Iris pigment epithelial cell (primary cell): ENCODE data around the gene GDI2.
"Not testable (repeated sequence)": the region's sequence is repeated elsewhere in the genome, so short reads cannot be mapped to it uniquely, and the experiment has no call there.

Source experiments
- DNase-seq: peaks from one replicate; pipeline ENCODE4 v3.0.0-alpha.2; 2011; ENCODE audit warnings: low read depth

GDI2 gene

DNA sequence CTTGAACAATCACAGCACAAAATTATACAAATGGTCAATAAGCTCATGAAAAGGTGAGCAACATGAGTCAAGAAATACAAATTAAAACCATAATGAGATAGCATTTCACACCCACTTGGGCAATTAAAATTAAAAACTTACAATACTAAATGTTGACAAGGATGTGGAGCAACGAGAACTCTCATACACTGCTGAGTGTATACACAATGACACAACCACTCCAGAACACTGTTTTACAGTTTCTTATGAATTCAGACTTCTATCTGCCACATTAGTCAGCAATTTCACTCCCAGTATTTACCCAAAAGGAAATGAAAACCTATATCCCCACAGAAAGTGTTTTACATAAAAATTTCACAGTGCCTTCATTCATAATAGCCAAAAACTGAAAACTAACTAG is 31.1 kb downstream of the GDI2 start:
- DNase-seq: no peak

DNA sequence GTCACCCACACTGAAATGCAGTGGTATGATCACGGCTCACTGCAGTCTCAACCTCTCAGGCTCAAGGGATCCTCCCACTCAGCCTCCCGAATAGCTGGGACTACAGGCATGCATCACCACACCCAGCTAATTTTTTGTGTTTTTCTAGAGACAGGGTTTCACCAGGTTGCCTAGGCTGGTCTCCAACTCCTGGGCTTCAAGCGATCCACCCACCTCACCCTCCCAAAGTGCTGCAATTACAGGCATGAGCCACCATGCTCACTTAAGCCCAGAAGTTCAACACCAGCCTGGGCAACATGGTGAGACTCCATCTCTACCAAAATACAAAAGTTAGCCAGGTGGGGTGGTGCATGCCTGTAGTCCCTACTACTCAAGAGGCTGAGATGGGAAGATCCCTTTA is 33.5 kb downstream of the GDI2 start:
- no peak for DNase-seq

DNA sequence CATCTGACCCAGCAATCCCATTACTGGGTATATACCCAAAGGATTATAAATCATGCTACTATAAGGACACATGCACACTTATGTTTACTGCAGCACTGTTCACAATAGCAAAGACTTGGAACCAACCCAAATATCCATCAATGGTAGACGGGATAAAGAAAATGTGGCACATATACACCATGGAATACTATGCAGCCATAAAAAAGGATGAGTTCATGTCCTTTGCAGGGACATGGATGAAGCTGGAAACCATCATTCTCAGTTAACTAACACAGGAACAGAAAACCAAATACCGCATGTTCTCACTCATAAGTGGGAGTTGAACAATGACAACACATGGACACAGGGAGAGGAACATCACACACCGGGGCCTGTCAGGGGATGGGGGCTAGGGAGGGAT is 35.5 kb downstream of the GDI2 start:
- DNase-seq: not testable (repeated sequence)

DNA sequence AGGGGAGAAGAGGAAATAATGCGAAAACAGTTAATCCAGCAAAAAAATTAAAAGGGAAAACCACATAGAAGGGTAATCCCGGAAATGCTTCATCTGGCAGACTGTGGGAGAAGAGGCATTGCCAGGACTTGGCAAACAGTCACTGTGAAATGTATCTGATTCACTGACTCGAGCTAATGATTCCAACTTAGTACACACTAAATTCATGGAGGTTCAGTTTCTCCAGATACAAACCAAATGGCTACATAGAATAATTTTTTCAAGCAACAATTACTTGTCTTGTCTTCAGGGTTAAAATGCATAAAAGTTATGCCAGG is 36.4 kb downstream of the GDI2 start:
- peak; percentile 77 for DNase-seq

DNA sequence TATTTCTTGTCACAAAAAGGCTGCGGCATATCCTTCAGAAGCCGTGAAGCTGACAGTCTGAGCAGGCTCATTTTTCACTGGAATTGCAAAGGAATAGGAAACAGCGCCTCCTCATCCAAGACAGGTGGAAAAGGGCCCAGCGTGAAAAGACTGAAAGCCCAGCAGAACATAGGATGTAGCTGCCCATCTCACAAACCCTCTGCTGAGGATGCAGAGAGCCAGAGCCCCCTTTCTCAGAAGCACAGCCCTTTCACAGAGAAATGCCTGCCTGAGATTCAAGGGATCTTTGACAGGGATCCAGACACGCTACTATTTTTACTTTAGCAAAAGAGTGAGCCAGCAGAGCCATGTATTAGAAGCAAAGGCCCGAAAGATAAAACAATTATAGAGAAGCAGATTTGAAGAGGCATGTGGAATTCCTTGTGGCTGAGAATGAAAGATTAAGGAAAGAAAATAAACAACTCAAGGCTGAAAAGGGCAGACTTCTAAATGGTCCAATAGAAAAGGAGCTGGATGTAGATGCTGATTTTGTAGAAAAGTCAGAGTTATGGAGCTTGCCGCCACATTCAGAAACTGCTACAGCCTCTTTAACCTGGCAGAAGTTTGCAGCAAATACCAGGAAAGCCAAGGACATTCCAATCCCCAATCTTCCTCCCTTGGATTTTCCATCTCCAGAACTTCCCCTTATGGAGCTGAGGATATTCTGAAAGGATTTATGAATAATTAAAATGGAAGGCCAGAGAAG is 36.9 kb downstream of the GDI2 start:
- peak; percentile 46 for DNase-seq

DNA sequence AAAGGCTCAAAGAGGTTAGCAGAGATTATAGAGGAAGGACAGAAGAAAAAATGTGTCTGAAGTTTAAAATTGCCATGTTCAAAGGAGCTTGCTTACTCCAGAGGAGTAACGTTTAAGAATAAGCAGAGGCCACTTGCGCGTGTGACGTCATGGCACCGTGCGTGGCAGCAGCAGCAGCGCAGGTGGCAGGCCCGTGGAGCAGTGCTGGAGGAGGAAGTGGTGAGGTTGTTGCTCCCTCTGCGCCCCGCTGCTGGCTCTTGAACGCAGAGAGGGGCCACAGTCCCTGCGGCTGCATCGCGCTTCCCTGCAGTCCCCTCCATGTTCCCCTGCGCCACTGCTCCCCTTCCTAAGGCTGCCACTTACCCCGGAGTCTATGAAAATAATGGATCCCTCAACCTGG is 37.5 kb downstream of the GDI2 start:
- DNase-seq: no peak

DNA sequence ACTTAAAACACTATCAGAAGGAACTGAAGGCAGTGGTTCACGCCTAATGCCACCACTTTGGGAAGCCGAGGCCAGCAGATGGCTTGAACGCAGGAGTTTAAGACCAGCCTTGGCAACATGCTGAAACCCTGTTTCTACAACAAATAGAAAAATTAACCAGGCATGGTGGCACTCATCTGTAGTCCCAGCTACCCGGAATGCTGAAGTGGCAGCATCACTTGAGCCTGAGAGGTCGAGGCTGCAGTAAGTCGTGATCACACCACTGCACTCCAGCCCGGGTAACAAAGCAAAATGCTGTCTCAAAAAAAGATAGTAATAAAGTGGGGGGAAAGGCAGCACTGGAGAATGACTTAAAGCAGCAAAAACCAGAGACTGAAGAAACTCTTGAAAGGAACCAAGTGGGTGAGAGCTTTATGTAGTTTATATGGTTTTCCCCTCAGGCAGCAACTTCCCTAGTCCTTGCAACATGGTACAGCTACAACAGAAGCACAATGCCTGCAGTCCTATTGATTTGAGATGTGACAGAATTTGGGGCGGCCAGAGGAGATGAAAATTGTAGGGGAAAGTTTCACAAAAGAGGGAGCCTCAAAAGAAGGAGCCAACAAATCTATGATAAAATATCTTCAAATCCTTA is 38.1 kb downstream of the GDI2 start:
- no peak for DNase-seq

DNA sequence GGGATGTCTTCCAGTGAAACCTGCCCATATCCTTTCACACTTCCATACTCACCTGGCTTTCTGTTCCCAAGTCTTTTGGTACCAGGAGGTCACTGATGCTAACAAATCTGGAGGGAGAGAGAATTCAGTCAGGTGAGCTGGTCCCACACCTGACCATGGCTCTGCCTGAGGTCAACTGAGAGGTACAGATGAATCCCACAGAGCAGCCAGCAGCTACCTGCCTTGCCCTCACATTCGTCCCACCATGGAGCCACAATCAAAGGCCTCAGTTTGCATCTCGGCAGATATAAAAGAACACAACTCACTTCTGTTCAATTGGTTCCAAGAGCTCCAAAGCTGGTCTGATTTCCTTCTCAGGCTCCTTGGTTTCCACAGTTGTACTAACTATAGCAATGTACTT is 47.0 kb downstream of the GDI2 start:
- no peak for DNase-seq

DNA sequence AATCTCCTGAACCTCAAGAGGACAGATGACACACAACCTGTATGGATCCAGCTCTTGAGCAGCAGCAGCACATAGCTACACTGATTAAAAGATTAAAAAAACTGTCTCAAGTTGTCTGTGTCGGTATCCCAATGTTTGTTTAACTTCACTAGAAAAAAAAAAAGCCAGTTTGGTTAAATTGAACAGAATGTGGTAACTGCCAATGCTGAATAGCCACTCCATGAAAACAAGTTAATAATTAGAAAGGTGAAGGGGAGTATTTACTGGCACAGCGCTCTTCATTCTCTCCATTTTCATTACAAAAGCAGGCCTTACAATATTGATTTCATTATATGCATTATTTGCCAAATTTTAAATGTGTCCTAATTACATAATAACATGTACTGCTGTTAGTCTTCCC is 47.6 kb downstream of the GDI2 start:
- no peak for DNase-seq

DNA sequence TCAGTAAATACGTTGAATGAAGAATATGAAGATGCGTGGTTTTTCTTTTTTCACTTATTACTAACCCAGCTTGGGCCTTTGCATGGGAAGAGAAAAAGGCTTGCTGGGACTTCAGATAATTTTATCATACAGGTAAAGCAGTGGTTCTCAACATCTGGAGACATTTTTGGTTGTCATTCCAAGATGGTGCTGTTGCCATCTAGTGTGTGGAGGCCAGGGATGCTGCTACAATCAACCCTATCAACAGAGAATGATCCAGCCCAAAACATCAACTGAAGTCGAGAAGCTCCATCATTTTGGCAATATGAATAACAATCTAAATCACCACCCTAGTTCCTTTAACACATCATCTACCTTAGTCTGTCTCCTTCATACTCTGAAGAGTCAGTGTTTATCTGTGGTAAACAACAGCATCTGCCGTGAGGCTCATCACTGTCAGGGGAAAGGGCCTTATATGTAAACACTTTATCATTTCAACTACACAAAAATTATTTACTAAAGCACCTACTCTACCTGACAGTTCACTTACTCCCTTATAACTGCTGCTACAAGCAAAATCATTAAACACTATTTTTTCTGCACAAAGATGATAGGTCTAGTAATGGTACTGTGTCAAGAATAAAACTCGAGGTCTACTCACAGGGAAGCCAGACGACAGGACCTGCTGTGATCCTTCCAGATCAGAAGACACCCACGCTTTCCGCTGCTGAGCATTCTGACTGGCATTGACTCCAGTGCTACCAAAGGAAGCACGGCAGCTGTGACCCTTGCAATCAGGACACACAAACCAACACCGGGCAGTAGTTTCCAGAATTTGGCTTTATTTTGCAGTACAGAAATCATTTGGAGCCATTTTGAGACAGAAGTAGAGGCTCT is 48.6 kb downstream of the GDI2 start:
- no peak for DNase-seq

DNA sequence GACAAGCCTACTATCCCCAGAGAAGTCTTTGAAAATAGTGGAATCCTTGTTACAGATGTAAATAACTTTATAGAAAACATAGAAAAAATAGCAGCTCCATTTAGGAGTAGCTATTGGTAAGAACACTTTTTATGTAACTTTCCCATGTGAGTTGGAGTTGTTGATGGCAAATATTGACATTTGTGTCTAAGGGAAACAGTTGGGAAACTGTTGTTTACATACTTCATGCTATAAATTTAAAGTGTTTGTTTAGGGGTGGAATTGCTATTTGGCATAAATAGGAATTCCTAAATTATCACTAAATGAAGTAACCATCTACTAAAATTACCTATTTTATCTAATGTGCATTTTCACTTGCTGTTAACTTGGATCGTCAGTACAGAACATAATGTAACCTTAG is 50.7 kb downstream of the GDI2 start:
- no peak for DNase-seq

DNA sequence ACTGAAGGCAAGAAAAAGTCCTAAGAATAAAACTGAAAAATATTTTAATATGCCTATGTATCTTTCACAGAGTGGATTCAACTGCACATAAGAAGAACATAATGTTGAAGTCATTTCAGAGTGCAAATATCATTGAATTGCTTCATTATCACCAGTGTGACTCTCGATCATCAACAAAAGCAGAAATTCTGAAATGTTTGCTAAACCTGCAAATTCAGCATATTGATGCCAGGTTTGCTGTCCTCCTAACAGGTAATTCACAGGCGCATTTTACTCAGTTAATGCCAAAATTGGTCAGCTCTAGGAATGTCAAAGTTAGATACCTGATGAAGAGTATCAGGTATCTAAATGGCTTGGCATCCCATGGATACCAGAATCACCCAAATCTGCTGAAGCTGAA is 52.0 kb downstream of the GDI2 start:
- DNase-seq: no peak

DNA sequence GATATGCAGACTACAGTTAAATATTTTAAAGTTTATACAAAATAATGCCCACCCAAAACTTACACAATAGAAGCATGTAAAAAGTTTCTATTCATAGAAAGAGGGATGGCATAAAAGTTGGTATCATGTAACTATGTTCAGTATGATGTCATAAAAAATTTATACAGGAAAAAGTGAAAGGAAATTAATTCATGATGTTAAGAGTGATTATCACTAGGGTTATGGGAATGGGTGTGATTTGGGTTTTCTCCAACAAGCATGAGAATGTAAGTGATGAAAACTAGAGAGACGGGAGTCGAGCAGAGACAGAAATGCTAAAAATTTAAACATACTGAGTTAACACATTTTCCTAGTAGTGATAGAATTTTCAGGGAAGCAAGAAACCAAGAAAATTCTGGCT is 52.7 kb downstream of the GDI2 start:
- no peak for DNase-seq

DNA sequence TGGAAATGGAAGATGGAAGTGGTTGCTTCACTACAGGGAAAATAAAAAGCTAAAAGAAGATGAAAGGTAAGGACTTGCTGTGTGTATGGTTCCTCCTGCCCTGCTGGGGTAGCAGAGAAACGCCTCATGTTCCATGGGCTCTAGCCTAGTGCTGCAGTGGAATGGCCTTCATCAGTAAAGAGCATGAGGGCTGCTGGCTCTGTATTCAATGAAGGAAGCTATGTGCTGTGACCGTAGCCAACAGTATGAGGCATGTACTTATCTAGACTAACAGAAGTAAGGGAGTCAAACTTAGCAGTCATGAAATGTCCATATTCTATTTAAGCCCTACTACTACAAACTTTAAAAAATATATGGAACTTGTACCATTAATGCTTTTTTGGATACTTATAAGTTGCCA is 54.3 kb downstream of the GDI2 start:
- DNase-seq: no peak

DNA sequence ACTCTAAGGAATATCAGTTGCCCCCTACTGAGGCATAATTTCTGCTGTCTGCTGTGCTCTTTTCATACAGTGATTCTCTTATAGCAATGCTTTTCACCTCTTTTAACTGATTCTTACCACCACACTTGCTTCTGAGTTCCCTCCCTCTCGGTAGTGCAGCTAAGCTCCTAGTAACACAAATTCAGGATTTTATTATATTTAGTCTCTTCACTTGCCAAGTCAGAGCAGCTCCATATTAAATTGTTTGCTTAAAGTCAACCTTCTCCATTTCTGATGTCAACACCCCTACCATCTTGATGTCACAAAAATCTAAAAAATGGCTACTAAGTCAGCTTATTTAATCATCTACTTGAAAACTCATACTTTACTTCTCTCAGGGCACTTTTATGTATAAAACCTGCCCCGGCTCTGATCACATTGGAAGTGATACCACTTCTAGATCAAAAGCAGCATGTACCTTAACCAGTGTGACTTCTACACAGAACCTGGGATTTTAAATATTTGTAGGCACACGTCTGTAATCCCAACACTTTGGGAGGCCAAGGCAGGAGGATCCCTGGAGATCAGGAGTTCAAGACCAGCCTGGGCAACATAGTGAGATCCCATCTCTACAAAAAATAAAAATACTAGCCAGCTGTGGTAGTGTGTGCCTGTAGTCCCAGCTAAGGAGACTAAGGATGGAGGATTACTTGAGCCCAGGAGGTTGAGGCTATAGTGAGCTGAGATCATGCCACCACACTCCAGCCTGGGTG is 55.3 kb downstream of the GDI2 start:
- DNase-seq: no peak

DNA sequence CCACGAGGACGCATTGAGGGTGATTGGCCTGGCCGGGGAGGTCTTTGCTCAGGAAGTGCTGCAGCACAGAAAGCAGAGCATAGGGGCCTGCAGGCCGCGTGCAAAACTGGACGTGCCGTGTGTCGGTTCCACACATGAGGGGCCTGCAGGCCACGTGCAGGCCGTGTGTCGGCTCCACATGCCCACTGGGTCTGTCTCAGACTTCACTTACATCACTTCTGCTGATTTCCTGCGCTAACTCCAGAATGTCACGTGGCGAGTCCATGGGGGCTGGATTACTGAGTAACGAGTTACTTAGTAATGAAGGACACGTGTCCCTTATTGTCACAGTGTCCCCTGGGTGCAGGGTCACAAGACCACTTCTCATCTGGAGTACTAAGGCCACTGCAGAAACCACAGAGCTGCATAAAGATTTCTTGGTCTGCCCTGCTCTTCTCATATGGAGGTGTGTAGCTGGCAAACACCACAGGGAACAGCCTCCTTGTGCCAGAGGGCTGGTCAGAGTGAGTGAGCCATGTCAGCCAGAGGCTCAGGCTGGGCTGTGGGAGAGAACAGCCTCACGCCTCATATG is 60.8 kb downstream of the GDI2 start:
- no peak for DNase-seq

DNA sequence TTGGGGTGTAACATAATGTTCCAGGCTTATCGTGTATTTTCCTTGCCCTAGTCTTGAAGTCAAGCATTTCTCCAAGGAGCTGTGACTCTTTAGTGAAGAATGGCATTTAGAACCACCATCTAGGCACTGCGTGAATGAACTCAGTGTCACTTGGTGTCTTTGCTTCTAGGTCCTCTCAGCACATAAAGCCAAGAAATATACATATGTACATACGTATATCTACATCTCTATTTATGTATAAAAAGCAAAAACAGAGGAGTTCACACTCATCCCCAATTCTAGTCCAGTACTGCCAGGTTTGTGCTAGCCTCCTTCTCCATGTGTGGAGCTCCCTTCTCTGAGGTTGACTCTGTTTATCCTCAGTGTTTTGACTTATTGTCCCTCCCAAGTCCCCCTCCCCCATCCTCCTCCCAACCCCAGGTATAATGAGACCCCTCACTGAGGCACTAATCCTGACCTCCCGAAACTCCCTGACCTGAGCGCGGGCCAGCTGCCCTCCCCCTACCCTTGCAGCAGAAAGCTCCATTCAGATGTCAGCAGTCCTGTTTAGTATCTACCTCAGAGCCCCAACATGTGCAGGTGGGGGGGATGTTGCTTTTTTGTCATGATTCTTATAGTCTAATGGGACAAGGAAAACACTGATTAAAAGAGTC is 61.5 kb downstream of the GDI2 start:
- DNase-seq: no peak

DNA sequence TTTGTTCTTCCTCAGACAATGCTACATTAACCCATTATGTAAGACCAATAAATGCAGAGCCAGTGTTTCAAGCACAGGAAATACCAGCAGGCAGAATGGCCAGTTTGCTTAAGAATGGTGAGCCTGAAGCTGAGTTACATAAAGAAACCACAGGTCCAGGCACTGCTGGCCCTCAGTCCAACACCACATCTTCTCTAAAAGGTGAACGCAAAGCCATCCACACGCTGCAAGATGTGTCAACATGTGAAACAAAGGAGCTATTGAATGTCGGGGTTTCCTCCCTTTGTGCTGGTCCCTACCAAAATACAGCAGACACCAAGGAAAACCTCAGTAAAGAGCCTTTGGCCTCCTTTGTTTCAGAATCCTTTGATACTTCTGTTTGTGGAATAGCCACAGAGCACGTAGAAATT is 64.8 kb downstream of the GDI2 start:
- no peak for DNase-seq

DNA sequence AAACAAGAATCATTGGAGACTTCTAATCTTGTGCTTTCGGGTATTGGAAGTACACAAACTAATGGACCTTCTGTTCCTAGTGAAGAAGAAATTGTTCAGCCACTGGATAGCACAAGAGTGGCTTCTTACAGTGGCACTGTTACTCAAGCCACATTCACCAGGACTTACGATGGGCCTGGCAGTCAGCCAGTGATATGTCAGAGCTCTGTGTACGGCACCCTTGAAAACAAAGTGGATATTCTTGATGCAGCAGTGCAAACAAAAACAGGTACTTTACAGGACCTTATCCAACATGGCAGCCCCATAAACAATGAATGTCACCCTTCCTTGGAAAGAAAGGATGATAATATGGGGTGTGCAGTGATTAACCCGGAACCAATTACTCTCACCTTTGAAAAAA is 67.0 kb downstream of the GDI2 start:
- no peak for DNase-seq

DNA sequence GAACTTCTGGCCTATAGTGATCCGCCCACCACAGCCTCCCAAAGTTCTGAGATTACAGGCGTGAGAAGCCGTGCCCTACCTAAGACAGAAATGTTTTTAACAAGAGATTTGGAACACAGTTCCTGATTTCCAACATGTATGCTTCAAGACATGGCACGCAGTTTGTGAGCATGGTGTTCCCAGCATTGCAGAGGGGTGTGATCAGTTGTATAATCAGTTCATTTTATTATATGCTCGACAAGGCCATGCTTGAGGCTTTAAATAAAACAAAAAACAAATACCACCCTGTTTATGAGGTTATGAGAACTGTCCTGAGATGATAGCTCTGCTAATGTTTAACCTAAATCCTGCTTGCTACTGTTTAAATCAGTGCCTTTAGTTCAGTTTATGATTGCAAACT is 68.4 kb downstream of the GDI2 start:
- DNase-seq: no peak

DNA sequence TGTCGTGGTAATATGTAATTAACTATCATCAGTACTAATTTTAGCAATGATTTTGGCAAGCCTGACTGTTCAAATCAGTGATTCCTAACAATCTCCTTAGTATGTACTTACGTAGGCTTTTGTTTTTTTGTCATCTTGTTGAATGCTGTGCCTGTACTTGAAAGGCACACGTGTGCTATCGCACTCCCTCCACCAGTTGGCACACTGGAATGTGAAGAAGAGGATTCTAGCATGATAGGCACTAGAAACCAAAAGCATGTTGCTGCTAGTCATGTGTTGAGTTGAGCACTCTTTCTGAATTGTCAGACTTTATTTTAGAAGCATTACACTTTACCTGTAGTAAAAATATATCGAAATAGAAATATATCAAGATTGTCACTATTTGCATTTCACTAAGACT is 69.5 kb downstream of the GDI2 start:
- DNase-seq: no peak

DNA sequence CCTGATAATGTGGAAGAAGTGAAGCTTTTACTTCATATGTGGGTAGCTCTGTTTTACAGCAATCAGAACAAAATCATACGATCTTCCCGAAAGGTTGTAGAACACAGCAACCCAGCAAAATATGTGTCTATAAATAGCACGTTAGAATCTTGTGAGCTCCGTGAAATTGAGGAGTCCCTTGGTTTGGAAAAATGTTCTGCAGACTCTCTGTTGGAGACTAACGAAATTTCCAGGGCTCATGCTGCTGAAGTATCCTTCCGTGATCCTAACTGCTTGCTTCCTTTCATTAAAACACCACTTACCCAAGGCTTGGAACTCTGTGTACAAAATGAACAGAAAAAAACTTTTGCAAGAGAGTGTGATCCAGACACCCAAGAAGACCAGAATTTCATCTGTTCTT is 71.1 kb downstream of the GDI2 start:
- DNase-seq: no peak
